DMS53 treated with DMSO at 0.1 percent for 48 hours (cell line): ENCODE measurements around the gene ATP6V1F.
A peak's percentile ranks its signal among the peaks of the same experiment; 100 is the strongest.

Source experiments
- DNase-seq: peaks from one replicate; lab custom pipeline; 2025; ENCODE audit not compliant: unreplicated experiment; lab: John Stamatoyannopoulos, UW

Gene ATP6V1F

DNA sequence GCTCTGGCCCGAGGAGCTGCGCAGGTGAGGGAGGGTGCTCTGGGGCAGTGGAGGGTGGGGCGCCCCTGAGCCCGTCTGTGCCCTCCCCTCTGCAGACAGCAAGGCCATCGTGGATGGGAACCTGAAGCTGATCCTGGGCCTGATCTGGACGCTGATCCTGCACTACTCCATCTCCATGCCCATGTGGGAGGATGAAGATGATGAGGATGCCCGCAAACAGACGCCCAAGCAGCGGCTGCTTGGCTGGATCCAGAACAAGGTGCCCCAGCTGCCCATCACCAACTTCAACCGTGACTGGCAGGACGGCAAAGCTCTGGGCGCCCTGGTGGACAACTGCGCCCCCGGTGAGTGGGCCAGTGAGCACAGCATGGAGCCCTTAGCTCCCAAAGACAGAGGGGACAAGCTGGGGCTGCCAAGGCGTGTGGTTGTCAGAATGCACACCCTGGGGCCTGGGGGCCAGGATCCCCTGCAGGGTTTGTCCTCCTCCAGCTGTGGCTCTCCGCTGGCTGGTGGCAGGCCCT, 27.4 kb upstream of the ATP6V1F start:
- no peak for DNase-seq

DNA sequence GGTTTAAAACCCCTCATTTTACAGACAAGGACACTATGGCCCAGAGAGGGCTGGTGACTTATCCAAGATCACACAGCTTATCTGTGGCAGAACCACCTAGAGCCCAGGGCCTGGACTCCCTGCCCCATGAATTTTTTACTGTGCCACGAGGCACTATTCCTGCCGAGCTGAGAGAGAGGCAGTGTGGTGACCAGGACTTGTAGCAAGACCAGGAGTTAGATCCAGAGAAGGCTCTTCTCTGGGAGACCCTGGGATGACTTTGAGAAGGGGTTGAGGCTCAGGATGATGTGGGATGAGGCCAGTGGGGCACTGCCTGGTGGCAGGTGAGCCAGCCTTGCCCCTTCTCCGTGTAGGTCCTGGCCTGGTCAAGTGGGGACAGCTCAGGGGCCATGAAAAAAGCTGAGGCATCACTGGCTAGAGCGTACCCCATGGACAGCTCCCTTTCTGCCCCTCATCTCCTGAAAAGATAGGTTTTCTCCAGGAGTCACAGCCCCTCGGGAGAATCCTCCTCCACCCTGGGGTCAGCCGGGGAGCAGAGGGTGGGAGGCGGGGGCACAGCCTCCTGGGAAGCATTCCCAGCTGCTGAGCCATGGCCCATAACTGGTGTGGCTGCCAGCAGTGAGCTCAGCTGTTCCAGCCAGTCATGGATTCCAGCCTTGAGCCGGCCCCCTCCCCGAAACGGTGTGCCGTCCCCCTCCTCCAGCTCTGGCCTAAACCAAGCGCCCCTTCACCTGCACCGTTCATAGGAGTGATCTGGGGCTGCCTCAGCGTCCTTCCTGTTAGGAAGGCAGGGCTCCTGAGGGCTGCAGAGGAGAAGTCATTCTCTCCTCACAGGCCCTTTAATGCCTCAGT, 26.6 kb upstream of the ATP6V1F start:
- no peak for DNase-seq

- no peak for DNase-seq
Observed at GRCh38 chr7:128836729-128837348, 25.8 kb upstream of the ATP6V1F start.

GRCh38 chr7:128837521-128837921, 25.1 kb upstream of the ATP6V1F start:
- no peak for DNase-seq

DNA sequence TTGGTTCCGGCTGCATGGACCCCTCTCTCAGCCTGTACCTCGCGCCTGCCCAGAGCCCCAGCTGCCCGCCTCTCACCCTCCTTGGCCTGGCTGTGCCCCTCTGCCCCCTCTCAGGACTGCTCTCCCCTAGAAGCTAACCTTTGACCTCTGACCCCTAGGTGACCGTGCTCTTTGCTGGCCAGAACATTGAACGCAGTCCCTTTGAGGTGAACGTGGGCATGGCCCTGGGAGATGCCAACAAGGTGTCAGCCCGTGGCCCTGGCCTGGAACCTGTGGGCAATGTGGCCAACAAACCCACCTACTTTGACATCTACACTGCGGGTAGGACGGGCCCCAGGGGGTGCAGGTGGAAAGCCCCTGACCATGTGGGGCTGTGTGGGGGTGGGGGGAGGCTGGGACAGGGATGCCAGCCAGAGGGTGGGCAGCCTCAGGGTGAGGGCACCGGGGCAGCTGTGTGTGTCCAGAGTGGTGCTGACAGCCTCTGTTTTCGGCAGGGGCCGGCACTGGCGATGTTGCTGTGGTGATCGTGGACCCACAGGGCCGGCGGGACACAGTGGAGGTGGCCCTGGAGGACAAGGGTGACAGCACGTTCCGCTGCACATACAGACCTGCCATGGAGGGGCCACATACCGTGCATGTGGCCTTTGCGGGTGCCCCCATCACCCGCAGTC, 24.4 kb upstream of the ATP6V1F start:
- no peak for DNase-seq

DNA sequence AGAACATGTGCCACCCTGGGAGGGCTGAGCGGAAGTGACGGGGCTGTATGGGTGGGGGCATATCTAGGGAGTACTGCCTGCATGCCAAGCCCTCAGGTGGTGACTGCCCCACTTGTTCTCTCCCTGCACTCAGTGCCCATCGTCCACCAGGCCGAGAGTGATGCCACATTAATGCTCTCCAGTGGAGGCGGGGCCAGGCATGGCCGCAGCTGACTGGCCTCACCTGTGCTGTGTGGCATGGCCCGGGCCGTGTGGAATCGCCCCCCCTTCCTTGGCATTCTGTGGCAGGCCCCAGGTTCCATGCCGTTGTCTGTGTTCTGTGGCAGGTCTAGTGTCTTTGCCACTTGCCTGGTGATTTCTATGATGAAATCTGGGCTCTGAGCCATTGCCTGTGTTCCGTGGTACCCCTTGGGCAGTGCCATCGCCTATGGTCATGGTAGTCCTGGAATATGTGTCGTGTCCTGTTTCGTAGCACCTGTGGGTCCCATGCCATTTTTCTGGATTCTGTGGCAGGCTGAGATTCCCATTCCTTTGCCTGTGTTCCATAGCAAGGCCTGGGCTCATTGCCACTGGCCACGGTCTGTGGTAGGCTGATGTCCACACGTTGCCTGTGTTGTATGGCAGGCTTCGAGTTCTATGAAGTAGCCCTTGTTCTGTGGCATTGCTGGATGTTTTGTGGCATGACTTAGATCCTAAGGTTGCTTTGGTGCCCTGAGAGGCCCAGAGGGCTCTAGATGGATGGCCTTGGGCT, 23.5 kb upstream of the ATP6V1F start:
- DNase-seq = no peak

DNA sequence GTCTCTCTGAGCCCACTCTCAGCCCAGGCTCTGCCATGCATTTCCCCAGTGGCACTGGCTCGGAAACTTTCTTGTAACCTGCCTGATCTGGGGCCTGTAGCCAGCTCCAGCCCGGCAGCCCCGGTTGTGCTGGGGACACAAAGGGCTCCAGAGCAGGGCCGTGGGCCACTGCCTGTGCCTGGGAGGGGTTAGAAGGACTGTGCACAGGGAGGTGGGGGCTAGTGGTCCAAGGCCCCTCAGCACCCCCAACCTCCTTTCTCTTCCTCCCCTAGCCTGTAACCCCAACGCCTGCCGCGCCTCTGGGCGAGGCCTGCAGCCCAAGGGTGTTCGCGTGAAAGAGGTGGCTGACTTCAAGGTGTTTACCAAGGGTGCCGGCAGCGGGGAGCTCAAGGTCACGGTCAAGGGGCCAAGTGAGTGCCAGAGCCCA, 22.9 kb upstream of the ATP6V1F start:
- DNase-seq = no peak

DNA sequence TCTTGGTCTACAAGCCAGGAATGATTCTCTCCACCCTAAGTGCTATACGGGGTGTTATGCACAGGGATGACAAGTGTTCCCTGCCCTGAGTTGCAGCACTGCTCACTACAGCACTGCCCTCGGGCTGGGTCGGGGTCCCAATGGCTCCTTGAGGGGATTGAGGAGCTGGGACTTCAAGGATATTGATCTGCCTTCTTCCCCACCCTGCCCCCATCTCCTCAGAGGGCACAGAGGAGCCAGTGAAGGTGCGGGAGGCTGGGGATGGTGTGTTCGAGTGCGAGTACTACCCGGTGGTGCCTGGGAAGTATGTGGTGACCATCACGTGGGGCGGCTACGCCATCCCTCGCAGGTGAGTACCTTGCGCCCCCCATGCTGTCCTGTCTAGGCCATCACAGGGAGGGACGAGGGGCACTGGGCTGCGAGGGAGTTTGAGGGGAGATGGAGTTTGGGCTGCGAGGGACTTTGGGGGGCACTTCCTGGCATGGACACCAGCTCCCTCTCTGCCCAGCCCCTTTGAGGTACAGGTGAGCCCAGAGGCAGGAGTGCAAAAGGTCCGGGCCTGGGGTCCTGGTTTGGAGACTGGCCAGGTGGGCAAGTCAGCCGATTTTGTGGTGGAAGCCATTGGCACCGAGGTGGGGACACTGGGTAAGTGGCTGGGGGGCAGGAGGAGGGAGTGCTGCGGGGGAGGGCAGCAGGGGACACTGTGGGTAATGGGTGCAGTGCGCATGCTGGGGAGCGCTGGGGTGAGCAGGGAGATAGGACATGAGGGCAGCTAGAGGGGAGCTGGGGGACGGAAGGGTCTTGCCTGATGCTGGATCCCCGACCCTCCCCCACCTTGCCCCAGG, 22.1 kb upstream of the ATP6V1F start:
- DNase-seq = no peak

- no peak for DNase-seq
Observed at GRCh38 chr7:128841171-128841690, 21.4 kb upstream of the ATP6V1F start.

DNA sequence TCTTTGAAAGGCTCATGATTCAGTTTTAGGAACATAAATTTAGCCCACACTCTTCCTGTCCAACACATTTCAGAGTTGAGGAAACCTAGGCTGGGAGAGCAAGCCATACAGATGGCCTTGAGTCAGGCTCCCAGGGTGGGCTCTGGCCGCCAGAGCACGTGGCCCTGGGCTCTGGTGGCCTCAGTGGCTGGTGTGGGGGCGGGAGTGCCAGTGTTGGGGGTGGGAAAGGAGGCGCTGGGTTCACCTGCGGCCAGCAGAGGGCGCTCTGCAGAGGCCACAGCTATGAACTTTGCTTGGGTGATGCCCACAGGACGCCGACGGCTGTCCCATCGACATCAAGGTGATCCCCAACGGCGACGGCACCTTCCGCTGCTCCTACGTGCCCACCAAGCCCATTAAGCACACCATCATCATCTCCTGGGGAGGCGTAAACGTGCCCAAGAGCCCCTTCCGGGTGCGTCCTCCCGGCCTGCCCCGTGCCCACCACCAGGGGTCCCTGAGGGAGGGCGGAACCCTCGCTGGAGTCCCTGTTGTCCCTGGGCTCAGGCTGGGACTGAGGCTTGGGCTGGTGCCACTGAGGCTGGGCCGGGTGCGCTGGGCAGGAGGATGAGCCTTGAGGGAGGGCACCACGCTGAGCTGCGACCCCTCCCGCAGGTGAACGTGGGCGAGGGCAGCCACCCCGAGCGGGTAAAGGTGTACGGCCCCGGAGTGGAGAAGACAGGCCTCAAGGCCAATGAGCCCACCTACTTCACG, 20.6 kb upstream of the ATP6V1F start:
- peak; percentile 34 for DNase-seq

GRCh38 chr7:128842674-128843641, 19.7 kb upstream of the ATP6V1F start:
- DNase-seq = peak; percentile 51

DNA sequence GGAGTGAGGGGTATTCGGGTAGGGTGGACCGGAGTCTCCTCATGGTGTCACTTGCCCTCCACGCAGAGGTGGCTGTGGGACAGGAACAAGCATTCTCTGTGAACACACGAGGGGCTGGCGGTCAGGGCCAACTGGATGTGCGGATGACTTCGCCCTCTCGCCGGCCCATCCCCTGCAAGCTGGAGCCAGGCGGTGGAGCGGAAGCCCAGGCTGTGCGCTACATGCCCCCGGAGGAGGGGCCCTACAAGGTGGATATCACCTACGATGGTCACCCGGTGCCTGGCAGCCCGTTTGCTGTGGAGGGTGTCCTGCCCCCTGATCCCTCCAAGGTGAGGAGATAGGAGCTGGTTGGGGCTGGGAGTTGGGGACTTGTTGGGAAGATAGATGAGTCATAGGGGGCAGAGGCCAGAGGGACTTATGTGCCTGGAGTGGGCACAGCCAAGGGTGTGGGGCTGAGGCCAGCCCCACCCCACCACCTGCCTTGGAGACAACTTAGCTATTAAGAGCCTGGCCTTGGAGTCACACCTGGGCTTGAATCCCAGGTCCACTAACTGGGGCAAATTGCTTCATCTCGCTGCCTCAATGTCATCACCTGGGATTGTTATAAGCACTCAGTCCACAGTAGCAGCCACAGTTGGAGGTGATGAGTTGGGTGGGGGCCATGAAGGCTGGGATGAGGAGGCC, 18.6 kb upstream of the ATP6V1F start:
- DNase-seq = no peak

DNA sequence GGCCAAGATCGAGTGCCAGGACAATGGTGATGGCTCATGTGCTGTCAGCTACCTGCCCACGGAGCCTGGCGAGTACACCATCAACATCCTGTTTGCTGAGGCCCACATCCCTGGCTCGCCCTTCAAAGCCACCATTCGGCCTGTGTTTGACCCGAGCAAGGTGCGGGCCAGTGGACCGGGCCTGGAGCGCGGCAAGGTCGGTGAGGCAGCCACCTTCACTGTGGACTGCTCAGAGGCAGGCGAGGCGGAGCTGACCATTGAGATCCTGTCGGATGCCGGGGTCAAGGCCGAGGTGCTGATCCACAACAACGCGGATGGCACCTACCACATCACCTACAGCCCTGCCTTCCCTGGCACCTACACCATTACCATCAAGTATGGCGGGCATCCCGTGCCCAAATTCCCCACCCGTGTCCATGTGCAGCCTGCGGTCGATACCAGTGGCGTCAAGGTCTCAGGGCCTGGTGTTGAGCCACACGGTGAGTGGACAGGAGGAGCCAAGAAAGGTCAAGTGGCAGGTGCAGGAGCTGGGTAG, 17.8 kb upstream of the ATP6V1F start:
- DNase-seq = no peak

DNA sequence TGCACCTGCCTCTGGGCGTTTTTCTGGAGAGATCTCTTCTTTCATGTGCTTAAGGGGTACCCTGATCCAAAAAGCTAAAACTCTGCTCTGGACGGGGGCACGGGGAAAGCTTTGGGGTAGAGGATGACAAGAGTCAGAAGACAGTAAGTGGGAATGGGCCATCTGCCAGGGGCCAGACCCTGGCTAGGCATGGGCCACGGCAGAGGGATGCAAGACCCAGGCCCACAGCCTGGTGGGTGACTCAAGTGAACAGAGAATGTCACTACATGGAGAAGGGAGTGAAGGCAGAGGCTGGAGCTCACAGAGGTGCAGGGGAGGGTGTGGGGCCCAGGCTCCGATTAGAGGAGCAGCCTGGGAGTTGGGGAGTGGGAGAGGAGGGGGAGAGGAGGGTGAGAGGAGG, 17.2 kb upstream of the ATP6V1F start:
- DNase-seq = no peak

GRCh38 chr7:128845987-128846386, 16.7 kb upstream of the ATP6V1F start:
- DNase-seq = no peak

- no peak for DNase-seq
Observed at GRCh38 chr7:128846781-128847444, 15.7 kb upstream of the ATP6V1F start.
